Esophagus squamous epithelium (tissue), 4 donors: Measurements from ENCODE around the gene CDK6.

ENCODE experiments used
- CTCF ChIP-seq, 6 experiments: fragments of 450-650 bp in 4 of 6; fragments of 200-600 bp in 2 of 6; sonication (generic) in 2 of 6; IDR thresholded peaks; one replicate each; pipeline ENCODE4 v1.5.1; 2016 to 2019; ENCODE audit warnings: antibody characterized with exemption in 6 of 6, mild to moderate bottlenecking in 4 of 6, moderate library complexity in 4 of 6
- POLR2A ChIP-seq, 4 donors: fragments of 450-650 bp; IDR thresholded peaks; one replicate each; pipeline ENCODE4 v1.6.1; 2017; ENCODE audit warnings: antibody characterized with exemption in 4 of 4, mild to moderate bottlenecking in 4 of 4, moderate library complexity in 3 of 4

- TF ChIP-seq POLR2A (IDR thresholded peaks at IDR 0.05) (no peak), CTCF (IDR thresholded peaks at IDR 0.05) (no peak)
Observed at GRCh38 chr7:92624298-92624996, 211.9 kb downstream of the CDK6 start.
